ENCODE results near the gene TPRG1. TPM values are rescaled to one million over a fixed set of nuclear protein-coding genes. Genes with fewer than 3 reads are reported as not detected.

The TPRG1 gene
- total RNA-seq, 1 experiment from 2014 or later, result 1.0 TPM

DNA sequence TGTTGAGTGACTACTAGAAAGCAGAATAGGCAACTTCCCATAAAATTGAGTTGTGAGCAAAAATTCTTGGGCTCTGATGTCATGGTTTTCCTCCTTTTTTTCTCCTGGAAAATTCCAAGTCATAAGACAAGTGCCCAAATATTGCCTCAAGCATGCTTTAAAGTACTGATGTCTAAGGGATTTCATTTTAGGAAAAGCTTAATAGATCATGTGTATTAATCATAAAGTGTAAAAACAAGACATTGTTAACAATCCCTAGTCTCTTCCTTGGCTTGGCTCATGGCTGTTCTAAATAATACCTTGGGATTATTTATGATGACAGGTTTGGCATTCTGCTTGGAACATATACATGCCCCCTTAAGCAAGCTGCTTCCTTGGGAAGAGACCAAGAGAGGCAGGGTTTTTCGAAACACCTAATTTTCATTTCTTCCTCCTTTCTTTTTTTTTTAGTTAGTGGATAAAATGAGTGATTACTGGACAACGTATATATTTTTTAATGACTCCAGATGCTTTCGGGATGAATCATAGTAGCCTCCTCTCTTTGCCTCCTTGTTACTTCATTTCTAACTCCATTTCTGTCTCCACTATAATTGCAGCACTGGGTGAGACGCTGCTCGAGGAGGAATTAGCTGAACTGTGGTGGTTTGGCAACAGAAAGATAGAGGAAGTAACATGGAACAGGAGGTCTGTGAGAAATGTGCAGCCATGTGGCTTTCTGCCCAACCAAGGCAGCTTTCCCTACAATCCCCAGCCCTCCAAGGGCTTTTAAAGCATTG, 104.9 kb downstream of the TPRG1 start:
- no peaks in the 10 kb centered on the region for H3K36me3 ChIP-seq (ENCODE audit: insufficient read depth, low read length, poor library complexity, severe bottlenecking)
- no peaks in the 10 kb centered on the region for H3K9me3 ChIP-seq (ENCODE audit: low read depth, low read length, poor library complexity, severe bottlenecking)
- CTCF ChIA-PET, result no interaction called here
- H3K27me3 ChIP-seq (replicated peaks; ENCODE audit: insufficient read depth, low read depth, low read length, poor library complexity), result no peaks in the 10 kb centered on the region
- intact Hi-C loops (cut with micrococcal nuclease; ENCODE audit: unreplicated experiment), result loop anchor here (2.0 to 10.0 kb wide), 2 partner anchors 16 to 518 kb away; no protein-coding TSS in a partner anchor
- H3K4me3 ChIP-seq (ENCODE audit: low read depth, low read length, poor library complexity, severe bottlenecking), result no peak overlapping the region
- peaks cover 66% of the 10 kb centered on the region for H3K4me1 ChIP-seq (ENCODE audit: insufficient read depth, low read length, poor library complexity, severe bottlenecking)
- POLR2A ChIA-PET (ENCODE audit: low non-redundant PET), result interaction anchor here (1.1 to 1.5 kb wide), 2 partner anchors 10 to 16 kb away, joined by 3 to 11 read pairs; no protein-coding TSS in a partner anchor
- DNase-seq (ENCODE audit: low spot score), result peak; percentile 85
- H3K27ac ChIP-seq (ENCODE audit: low read depth, low read length, poor library complexity, severe bottlenecking), result peak overlapping the region; percentile 83
- no peak for TF ChIP-seq EZH2 (IDR thresholded peaks at IDR 0.05; ENCODE audit: borderline replicate concordance, low read depth, low read length, poor library complexity, severe bottlenecking)
- TF ChIP-seq, protein P1, sequence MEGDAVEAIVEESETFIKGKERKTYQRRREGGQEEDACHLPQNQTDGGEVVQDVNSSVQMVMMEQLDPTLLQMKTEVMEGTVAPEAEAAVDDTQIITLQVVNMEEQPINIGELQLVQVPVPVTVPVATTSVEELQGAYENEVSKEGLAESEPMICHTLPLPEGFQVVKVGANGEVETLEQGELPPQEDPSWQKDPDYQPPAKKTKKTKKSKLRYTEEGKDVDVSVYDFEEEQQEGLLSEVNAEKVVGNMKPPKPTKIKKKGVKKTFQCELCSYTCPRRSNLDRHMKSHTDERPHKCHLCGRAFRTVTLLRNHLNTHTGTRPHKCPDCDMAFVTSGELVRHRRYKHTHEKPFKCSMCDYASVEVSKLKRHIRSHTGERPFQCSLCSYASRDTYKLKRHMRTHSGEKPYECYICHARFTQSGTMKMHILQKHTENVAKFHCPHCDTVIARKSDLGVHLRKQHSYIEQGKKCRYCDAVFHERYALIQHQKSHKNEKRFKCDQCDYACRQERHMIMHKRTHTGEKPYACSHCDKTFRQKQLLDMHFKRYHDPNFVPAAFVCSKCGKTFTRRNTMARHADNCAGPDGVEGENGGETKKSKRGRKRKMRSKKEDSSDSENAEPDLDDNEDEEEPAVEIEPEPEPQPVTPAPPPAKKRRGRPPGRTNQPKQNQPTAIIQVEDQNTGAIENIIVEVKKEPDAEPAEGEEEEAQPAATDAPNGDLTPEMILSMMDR (conservative IDR thresholded peaks at IDR 0.05; ENCODE audit: low read depth, low read length), result no peak
- no TSS peak for BruUV-seq (replicated peaks)

DNA sequence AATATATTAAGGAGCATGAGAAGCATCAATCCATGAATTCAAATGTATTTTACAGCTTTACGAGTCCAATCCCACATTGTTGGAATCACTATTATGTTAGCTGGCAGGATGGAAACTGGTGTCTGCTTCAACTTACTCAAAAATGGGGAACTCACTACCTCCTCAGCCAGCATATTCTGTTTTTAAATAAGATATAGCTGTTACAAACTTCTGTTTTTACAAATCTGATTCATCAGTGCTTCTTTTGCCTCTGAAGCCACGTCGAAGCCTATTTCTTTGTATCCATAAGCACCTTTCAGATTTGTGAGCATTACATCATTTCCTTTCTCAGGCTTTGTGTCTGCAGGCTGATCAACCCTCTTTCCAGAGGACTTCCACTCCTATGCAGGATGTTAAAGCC, 105.9 kb downstream of the TPRG1 start:
- no peak overlapping the region for H3K4me3 ChIP-seq (ENCODE audit: low read depth, low read length, poor library complexity, severe bottlenecking)
- intact Hi-C loops (cut with micrococcal nuclease; ENCODE audit: unreplicated experiment), result loop anchor here (2.0 to 10.0 kb wide), 2 partner anchors 15 to 517 kb away; no protein-coding TSS in a partner anchor
- no peaks in the 10 kb centered on the region for H3K27me3 ChIP-seq (replicated peaks; ENCODE audit: insufficient read depth, low read depth, low read length, poor library complexity)
- H3K27ac ChIP-seq (ENCODE audit: low read depth, low read length, poor library complexity, severe bottlenecking), result peak overlapping the region; percentile 83
- TF ChIP-seq, protein P1 (conservative IDR thresholded peaks at IDR 0.05; ENCODE audit: low read depth, low read length), result no peak
- no peak for TF ChIP-seq EZH2 (IDR thresholded peaks at IDR 0.05; ENCODE audit: borderline replicate concordance, low read depth, low read length, poor library complexity, severe bottlenecking)
- CTCF ChIA-PET, result no interaction called here
- DNase-seq (ENCODE audit: low spot score), result peak; percentile 72
- no peaks in the 10 kb centered on the region for H3K36me3 ChIP-seq (ENCODE audit: insufficient read depth, low read length, poor library complexity, severe bottlenecking)
- BruUV-seq (replicated peaks), result no TSS peak
- peaks cover 55% of the 10 kb centered on the region for H3K4me1 ChIP-seq (ENCODE audit: insufficient read depth, low read length, poor library complexity, severe bottlenecking)
- POLR2A ChIA-PET (ENCODE audit: low non-redundant PET), result interaction anchor here (1.5 kb wide), 1 partner anchor 8 kb away, joined by 3 read pairs; no protein-coding TSS in a partner anchor
- H3K9me3 ChIP-seq (ENCODE audit: low read depth, low read length, poor library complexity, severe bottlenecking), result no peaks in the 10 kb centered on the region

DNA sequence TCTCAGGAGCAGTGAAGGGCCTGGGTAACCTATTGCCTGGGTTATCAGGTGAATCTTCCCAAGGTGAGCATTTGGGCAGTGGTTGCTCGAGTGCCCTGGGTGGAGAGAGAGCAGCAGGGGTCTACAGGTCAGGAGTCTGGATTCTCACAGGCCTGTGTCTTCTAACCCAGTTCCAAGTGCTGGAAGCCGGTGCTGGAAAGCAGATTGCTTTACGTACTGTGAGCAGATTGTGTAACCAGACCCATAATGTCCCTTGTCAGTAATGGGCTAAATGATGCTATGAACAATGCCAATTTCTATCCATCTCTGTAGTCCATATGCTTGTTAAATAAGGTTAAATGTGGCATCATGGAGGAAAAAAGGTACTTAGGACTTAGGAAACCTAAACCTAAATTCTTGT, 106.5 kb downstream of the TPRG1 start:
- Histone ChIP-seq H3K4me3 (ENCODE audit: low read depth, low read length, poor library complexity, severe bottlenecking) (no peak overlapping the region), H3K4me1 (ENCODE audit: insufficient read depth, low read length, poor library complexity, severe bottlenecking) (peaks cover 50% of the 10 kb centered on the region), H3K27me3 (replicated peaks; ENCODE audit: insufficient read depth, low read depth, low read length, poor library complexity) (no peaks in the 10 kb centered on the region), H3K27ac (ENCODE audit: low read depth, low read length, poor library complexity, severe bottlenecking) (peak overlapping the region; percentile 83), H3K9me3 (ENCODE audit: low read depth, low read length, poor library complexity, severe bottlenecking) (no peaks in the 10 kb centered on the region), H3K36me3 (ENCODE audit: insufficient read depth, low read length, poor library complexity, severe bottlenecking) (no peaks in the 10 kb centered on the region)
- TF ChIP-seq, protein P1 (conservative IDR thresholded peaks at IDR 0.05; ENCODE audit: low read depth, low read length), result no peak
- TF ChIP-seq EZH2 (IDR thresholded peaks at IDR 0.05; ENCODE audit: borderline replicate concordance, low read depth, low read length, poor library complexity, severe bottlenecking), result no peak
- CTCF ChIA-PET, result no interaction called here
- DNase-seq (ENCODE audit: low spot score), result no peak
- POLR2A ChIA-PET (ENCODE audit: low non-redundant PET), result no interaction called here
- no TSS peak for BruUV-seq (replicated peaks)
- intact Hi-C loops (cut with micrococcal nuclease; ENCODE audit: unreplicated experiment), result loop anchor here (10.0 kb wide), 1 partner anchor 517 kb away; no protein-coding TSS in a partner anchor

Measured in A673 (cell line).